BE2C (cell line): ENCODE measurements around the gene SEMA3B.

Experiments used
- DNase-seq: peaks from one replicate; pipeline ENCODE4 v3.0.0-alpha.2; 2020
- H3K27me3 ChIP-seq: fragments of 250-450 bp; sonication (Bioruptor Pico); 2 replicates; pipeline ENCODE4 v1.5.1; 2020; ENCODE audit warnings: mild to moderate bottlenecking
- H3K36me3 ChIP-seq: fragments of 250-450 bp; sonication (Bioruptor Pico); 2 replicates; pipeline ENCODE4 v1.5.1; 2020; ENCODE audit warnings: mild to moderate bottlenecking
- H3K4me1 ChIP-seq: fragments of 250-450 bp; sonication (Bioruptor Pico); 2 replicates; pipeline ENCODE4 v1.5.1; 2020
- H3K4me3 ChIP-seq: 2 replicates; pipeline ENCODE4 v1.5.1; 2011; ENCODE audit warnings: low read depth, low read length
- H3K9me3 ChIP-seq: fragments of 250-450 bp; sonication (Bioruptor Pico); 2 replicates; pipeline ENCODE4 v1.5.1; 2020
- TF ChIP-seq, protein P1 (sequence below): IDR thresholded peaks from 2 replicates; pipeline ENCODE4 v1.5.1; 2012; ENCODE audit warnings: mild to moderate bottlenecking, low read depth, low read length

The SEMA3B gene

DNA sequence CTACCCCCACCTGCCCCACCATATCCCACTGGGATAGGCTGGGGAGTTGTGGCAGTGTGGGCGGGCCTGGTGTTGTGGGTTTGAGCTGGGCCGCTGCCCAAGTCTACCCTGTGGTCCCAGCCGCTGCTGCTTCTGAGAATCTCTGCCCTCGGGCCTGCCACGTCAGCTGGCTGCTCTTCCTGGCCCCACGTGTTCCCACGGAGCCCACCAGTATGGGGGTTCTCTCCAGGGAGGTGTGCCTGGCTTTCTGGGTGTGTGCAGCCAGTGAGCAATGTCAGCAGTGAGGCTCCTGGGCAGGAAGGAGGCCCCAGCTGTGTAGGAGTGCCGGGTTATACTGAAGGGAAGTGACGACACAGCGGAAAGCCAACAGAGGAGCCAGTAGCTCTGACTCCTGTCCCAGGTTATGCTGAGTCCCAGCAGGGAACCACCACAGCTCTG, 22.4 kb upstream of the SEMA3B start:
- Histone ChIP-seq H3K9me3 (no peaks in the 10 kb centered on the region), H3K27me3 (no peaks in the 10 kb centered on the region), H3K4me3 (peak overlapping the region; percentile 55; the same call in 1 of the 2 replicates), H3K4me1 (peaks cover 4% of the 10 kb centered on the region), H3K36me3 (no peaks in the 10 kb centered on the region)
- TF ChIP-seq, protein P1, sequence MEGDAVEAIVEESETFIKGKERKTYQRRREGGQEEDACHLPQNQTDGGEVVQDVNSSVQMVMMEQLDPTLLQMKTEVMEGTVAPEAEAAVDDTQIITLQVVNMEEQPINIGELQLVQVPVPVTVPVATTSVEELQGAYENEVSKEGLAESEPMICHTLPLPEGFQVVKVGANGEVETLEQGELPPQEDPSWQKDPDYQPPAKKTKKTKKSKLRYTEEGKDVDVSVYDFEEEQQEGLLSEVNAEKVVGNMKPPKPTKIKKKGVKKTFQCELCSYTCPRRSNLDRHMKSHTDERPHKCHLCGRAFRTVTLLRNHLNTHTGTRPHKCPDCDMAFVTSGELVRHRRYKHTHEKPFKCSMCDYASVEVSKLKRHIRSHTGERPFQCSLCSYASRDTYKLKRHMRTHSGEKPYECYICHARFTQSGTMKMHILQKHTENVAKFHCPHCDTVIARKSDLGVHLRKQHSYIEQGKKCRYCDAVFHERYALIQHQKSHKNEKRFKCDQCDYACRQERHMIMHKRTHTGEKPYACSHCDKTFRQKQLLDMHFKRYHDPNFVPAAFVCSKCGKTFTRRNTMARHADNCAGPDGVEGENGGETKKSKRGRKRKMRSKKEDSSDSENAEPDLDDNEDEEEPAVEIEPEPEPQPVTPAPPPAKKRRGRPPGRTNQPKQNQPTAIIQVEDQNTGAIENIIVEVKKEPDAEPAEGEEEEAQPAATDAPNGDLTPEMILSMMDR, result no peak
- no peak for DNase-seq

DNA sequence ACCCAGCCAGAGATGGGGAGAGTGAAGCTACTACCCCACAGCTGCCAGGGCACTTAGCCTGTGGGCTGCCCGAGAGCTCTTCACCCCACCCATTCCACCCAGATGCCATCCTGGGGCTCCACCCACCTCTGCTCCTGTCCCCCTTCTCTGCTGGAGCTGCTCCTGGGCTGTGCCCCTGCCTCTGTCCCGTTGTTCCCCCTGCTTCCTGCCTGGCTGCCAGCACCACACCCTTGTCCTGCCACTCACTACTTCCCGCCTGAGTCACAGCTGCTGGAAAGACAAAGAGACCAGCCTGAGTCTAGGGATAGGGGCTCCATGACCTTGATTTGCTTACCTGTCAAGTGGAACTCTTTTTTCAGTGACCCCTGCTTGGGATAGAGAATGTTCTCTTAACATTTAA, 20.6 kb upstream of the SEMA3B start:
- H3K4me3 ChIP-seq, result no peak overlapping the region
- no peaks in the 10 kb centered on the region for H3K9me3 ChIP-seq
- TF ChIP-seq, protein P1, result no peak
- no peaks in the 10 kb centered on the region for H3K36me3 ChIP-seq
- peaks cover 4% of the 10 kb centered on the region for H3K4me1 ChIP-seq
- no peak for DNase-seq
- no peaks in the 10 kb centered on the region for H3K27me3 ChIP-seq

- DNase-seq, result no peak
- Histone ChIP-seq H3K9me3 (no peaks in the 10 kb centered on the region), H3K4me3 (no peak overlapping the region), H3K4me1 (peaks cover 4% of the 10 kb centered on the region), H3K36me3 (no peaks in the 10 kb centered on the region), H3K27me3 (no peaks in the 10 kb centered on the region)
- TF ChIP-seq, protein P1, result no peak
These were observed 19.5 kb upstream of the SEMA3B start for GRCh38 chr3:50249457-50249856.

GRCh38 chr3:50250514-50250913, 18.4 kb upstream of the SEMA3B start:
- TF ChIP-seq, protein P1, result no peak
- peaks cover 4% of the 10 kb centered on the region for H3K4me1 ChIP-seq
- no peaks in the 10 kb centered on the region for H3K36me3 ChIP-seq
- no peaks in the 10 kb centered on the region for H3K27me3 ChIP-seq
- no peaks in the 10 kb centered on the region for H3K9me3 ChIP-seq
- H3K4me3 ChIP-seq, result no peak overlapping the region
- DNase-seq, result no peak

DNA sequence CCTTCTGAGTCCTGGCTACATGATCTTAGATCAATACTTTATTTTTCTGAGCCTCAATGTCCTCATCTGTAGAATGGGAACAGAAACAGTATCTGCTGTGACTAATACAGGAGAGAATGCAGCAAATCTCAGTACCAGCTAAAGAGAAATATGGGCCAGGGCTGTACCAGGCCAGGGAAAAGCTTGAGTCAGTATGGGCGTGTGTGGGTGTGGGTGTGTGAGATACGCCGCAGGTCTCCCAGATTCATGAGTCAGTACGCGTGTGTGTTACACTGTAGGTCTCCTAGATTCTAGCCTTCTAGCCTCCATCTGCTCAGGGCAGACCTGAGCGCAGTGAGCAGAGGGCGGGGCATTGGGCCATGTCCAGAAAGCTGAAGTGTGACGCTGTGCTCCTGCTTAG, 17.7 kb upstream of the SEMA3B start:
- Histone ChIP-seq H3K4me3 (no peak overlapping the region), H3K27me3 (no peaks in the 10 kb centered on the region), H3K4me1 (peaks cover 4% of the 10 kb centered on the region), H3K36me3 (no peaks in the 10 kb centered on the region), H3K9me3 (no peaks in the 10 kb centered on the region)
- TF ChIP-seq, protein P1, result no peak
- DNase-seq, result no peak

DNA sequence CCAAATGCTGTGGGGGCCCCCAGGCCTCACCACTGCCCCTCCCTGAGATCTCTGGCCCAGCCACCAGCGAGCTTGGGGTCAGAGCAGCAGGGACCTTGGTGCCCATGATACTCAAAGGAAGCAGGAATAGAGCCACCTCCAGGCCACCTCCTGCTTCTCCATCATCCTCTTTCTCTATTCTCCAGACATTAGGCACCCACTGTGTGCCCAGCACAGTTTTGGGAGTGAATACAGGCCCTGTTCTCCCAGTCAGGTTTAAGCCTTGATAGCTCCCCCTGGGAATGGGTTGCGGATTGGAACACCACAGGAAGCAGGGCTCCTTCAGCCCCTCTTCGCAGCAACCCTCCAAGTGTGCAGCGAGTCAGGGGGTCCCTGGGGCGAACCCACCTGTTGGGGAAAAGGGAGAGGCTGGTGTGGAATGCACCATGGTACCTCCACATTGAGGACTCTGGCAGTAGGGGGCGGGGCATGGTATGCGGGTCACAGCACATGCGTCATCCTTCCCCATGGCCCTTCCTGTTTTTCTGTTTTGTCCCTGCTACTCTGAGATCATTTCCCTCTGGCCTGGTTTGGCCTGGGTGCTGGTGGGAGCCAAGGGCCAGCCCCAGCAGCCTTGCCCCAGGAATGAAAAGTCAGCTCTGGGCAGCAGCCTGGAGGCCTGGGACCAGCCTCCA, 14.2 kb upstream of the SEMA3B start:
- TF ChIP-seq, protein P1, result no peak
- Histone ChIP-seq H3K9me3 (no peaks in the 10 kb centered on the region), H3K4me1 (peaks cover 3% of the 10 kb centered on the region), H3K27me3 (no peaks in the 10 kb centered on the region), H3K4me3 (no peak overlapping the region), H3K36me3 (peaks cover 4% of the 10 kb centered on the region)
- no peak for DNase-seq
